GM15510 (cell line): ENCODE measurements around the gene KCTD13.

ENCODE experiments used
- POLR2A ChIP-seq: IDR thresholded peaks from 3 replicates; pipeline ENCODE4 v1.6.1; 2011; ENCODE audit warnings: borderline replicate concordance; ENCODE audit not compliant: insufficient read length; ENCODE audit errors: extremely low read depth

Gene KCTD13

DNA sequence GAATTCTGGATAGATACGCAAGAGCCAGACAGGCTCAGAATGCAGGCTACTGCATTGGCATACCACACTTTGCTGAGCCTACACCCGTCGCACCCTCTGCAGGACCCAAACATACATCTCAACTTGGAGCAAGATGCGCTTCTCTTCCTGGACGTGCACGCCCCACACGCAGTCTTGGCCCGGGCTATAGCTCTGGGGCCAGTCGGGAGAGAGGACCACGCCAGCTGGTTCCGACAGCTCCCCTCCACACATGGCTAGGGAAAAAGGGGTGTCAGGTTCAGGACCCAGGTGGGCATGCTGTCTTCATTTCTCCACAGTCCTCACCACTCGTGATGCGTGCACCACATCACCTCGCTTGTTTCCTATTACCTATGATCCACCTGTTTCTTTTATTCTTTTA lies 47.9 kb downstream of the KCTD13 start:
- TF ChIP-seq POLR2A = no peak

DNA sequence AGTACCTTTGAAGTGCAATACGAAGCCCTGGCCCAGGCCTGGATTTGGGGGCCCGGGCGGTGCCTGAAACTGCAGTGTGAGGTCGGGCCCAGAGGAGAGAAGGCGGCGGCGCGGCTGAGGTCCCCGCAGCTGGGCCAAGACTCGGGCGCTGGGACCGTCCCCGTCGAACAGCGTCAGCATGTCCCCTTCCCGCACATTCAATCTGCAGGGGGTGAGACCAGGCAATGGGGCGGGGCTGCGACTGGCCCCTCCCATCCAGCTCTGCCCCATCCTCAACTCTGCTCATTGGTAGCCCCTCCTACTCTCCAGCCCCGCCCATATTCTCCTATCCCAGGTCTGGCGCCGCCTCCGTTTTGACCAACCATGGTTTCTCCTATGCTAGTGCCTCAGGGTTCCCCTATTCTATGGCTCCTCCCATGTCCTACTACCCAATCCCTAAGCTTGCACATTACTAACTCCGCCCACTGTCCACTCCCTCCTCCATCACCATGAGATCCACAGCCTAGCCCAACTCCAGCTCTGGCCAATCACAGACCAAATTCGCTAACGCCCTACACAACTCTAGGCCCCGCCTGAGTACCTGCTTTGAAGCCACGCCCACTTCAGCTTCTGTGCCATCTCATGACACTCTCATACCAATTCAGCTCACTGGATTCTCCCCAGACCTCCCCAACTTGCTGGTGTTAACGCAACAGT lies 48.6 kb downstream of the KCTD13 start:
- TF ChIP-seq POLR2A = no peak

DNA sequence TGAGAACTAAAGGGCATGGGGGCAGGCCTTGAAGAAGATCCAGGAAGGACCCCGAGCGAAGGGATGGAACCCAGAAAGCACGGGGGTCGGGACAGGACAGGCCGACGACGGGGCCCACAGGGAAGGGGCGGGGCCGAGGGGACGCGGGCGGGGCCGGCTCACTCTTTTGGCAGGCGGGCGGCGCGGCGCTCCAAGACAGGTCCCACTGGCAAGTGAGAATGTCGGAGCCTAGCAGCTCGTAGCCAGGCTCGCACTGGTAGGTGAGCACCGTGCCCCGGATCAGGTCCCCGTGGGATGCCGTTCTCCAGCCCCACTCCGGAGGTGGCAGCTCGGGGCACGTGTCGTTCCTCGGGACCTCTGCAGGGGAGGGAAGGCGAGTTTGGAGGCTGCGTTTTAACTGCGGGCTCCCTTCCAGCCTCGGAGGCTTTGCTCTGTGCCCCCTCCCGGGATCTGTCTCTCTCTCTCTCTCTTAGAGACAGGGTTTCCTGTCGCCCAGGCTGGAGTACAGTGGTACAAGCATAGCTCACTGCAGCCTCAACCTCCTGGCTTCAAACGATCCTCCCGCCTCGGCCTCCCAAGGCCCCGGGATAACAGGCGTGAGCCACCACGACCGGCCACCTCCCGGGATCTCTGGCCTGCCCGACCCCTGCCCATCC lies 49.3 kb downstream of the KCTD13 start:
- no peak for TF ChIP-seq POLR2A

DNA sequence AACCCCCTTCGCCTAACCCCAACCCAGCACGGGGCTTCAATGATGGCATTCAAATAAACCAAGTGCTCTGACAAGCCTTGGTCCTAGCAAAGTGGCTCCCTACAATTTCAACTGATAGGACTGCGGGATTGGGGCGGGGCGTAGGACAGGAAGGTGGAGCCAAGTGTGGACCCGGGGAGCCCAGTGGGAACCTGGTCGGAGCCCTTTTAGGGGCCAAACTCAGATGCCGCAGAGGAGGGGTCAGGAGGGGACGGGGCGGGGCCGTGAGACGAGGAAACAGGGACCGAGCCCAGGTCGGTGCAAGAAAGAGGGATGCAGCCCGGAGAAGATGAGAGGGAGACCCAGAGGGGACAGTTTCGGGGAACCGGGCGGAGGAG lies 49.8 kb downstream of the KCTD13 start:
- TF ChIP-seq POLR2A = no peak

DNA sequence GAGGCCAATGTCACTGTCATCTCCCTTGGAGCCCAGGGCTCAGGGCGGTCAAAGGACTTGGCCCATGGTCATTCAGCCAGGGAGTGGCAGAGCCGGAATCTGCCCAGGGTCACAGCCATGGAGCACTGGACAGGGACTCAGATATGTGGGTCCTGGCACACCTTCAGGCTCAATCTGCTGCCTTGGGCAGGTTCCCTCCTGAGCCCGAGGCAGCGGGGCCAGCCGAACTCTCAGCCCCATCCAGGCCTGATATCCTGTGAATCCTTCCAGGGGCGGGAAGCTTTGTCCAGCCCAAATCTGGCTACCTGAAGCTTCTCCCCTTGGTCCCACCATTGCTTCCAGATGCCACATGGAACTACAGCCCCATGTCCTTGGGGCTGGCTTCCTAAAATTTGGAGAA lies 50.8 kb downstream of the KCTD13 start:
- no peak for TF ChIP-seq POLR2A

DNA sequence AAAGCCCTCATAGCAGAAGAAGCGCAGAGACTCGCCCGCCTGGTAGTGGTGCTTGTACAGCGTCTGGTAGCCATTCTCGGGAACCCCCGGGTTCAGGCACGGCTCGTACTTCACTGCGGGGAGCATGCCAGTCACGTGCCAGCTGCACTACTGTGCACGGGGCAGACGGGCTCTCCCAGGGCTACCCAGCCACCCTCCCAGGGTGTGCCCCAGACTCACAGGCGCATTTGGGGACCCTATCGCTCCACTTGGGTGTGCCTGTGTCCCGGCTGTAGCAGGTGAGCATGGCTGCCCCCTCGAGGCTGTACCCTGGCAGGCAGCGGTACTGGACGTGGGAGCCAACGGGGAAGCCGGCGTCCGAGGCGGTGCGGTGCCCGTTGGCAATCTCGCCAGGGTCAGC lies 52.7 kb downstream of the KCTD13 start:
- TF ChIP-seq POLR2A = no peak

DNA sequence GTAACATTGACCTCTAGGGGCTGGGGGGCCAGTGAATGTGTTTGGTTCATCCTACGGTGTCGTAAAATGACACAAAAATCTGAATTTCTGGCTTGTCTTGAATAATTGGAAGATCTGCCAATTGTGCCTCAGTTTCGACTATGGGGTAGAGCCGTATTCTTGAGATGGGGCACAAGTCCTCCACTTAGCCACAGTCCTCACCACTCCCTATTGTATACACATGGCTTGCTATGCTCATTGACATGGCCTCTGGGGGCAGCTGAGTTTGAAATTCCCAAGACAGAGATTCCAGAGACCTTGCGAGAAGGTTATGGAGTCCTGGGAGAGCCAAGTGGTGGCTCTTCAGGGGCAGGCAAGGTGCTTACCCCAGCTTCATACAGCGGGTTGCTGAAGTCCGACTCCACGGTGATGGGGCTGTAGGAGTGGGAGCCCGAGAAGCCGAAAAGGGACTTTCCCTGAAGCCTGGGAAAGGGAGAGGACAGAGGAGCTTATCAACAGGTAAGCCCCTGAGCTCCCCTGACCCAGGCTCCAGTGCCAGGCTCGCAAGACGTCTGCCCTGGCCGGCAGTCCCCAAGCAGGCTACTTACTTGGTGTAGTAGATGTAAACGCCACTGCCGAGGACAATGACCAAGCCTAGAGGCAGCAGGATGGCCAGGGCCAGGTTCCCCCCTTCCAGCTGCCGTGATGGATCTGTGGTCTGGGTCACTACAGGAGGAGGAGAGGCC lies 54.0 kb downstream of the KCTD13 start:
- TF ChIP-seq POLR2A = no peak

DNA sequence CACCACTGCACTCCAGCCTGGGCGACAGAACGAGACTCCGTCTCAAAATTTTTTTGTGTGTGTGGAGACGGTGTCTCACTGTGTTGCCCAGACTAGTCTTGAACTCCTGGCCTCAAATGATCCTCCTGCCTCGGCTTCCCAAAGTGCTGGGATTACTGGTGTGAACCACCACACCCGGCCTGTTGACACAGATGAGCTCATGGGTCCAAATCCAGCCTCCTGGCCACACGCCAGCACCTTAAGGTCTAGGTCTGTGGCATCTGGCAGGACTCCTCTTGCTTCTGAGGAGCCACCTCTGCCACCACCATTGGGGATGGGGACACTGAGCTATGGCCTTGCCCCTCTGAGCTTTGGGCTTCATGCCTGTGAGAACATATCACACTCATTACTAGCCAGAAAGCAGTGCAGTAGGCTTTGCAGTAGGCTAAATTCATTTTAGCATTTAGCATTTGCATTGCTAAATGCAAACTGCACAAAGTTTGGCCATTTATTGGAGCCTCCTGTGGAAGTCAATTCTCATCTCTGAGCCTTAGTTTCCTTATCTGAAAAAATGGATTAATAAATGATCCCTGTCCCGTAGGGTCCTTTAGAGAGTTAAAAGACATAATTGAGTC lies 57.5 kb downstream of the KCTD13 start:
- no peak for TF ChIP-seq POLR2A

DNA sequence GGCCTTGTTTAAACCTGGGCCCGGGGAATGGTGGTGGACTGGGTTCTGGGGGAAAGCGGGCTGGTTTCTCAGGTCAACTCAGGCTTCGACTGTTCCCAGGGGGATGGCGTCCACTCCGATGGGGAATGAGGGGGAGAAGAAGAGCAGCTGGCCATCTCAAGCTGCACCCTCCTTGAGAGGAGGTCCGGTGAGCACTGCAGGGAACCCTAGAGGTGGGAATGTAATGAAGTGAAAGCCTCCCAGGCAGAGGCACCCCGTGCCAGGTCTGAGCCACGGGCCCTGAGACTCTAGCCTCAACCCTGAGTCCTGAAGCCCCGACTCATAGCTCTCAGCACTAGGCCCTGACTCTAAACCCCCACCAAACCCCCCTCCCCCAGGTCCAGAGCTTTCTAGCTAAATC lies 61.8 kb downstream of the KCTD13 start:
- TF ChIP-seq POLR2A = no peak

DNA sequence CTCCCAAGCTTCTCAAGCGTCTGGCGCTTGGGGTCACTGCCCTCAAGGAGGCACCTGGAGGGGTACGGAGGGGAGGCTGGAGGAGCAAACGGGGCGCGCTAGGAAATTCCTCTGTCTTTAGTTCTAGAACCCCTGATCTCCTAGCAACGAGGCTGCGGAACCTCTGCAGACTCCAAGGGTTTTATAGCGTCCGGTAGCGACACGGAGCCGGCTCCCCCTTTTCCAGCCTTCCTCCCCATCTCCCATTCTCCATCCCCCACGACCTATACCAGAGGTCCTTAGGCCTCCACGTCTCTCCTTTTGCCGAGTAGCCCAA lies 62.4 kb downstream of the KCTD13 start:
- TF ChIP-seq POLR2A = no peak

DNA sequence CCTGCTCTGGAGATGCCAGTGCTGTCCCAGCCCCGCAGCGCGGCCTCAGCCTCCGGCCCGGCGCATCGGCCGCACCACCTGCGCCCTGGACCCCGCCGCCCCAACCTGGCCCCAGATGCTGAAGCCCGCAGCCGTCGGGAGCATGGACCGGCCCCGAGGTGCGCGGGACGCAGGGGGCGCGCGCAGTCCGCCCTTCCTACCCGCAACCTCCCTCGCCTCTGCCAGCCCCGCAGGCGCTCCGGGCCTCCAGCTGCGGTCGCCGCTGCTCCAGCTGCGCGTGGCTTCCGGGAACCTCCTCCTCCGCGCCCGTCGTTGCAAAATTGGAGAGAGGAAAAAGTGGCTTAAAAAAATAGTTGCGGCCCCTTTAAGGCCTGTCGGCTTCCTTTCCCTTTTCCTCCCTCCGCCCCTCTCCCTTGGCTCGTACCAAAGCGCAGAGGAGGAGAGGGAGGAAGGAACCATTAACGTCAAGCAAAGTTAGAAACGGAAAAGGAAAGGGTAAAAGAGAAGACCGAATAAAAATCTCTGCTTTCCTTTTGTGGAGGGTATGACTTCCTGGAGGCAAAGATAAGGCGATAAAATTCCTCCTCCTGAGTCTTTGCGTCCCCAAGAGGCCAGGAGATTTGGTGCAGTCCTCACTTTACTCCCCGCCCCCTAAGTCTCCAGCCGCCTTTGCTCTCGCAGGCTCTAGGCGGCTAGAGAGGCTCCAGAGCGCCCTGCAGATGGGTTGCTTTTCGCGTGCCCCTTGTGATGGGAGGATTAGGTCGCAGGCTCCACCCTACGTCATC lies 63.0 kb downstream of the KCTD13 start, which contains the start of gene CDIPT:
TSS of gene CDIPT (minus strand) at position 343 of the 785 bp plus-strand sequence. CDS start 369 bp downstream, outside the sequence.
- TF ChIP-seq POLR2A = peak; percentile 42

DNA sequence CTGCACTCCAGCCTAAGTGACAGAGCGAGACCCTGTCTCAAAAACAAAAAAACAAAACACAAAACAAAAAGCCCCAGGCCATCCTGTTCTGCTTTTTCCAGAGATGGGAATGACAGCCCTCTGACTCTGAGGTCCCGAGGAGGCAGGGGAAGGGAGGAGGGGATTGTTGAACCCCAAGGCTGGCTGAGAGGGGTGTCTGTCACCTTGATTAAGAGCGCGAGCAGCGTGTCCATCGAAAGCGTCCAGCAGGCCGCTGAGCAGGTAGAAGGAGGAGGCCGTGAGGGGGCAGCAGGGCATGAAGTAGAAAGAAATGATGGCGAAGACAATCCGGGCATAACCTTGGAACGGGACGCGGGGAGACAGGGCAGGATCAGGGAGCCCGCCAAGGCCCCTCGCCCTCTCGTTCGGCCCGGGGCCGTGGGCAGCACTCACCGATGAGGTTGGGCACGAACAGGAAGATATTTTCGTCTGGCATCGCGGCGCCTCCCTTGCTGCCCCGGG lies 63.6 kb downstream of the KCTD13 start:
- TF ChIP-seq POLR2A = no peak

DNA sequence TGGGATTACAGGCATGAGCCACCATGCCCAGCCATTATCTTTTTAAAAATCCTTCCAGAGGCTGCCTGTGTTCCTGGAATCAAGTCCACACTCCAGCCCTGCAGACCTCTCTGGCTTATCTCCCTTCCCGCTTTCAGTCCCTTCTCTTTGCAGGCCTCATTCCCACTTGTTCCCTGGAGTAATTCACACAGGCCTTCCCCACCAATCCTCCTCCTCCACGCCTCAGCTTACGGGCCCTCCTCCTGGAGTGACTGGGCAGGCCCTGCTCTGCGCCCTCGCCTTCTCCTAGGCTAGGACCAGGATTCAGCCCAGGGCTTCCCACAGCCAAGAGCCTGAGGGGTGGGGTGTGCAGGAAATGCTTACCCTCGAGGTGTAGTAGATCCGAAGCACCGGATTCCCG lies 65.8 kb downstream of the KCTD13 start:
- TF ChIP-seq POLR2A = no peak

DNA sequence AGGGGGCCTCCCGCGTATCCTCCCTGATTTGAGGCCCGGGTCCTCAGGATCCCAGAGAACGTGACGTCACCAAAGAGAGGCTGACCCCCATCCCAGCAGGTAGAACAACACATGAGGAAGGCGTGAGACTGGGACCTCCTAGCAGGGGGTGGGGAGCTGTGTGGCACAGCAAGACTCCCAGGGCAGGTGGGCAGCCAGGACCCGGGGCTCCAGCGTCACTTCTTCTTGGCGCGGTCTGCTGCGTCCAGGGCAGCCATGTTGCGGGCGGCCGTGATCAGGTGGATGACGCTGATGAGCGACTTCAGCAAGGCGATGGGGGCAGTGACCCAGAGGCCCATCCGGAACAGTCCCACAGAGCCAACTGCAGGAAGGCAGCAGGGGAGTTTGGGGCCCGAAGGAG lies 67.1 kb downstream of the KCTD13 start:
- no peak for TF ChIP-seq POLR2A
